GM18873 (cell line): Measurements from ENCODE around the gene PHPT1.
"Not testable (repeated sequence)": the region's sequence is repeated elsewhere in the genome, so short reads cannot be mapped to it uniquely, and the experiment has no call there.

Experiments used
- ATAC-seq: cut with Tn5 transposase; IDR thresholded peaks from one replicate; pipeline ENCODE4 v1.9.1; 2021; ENCODE audit warnings: mild to moderate bottlenecking, moderate library complexity, moderate number of reproducible peaks; ENCODE audit not compliant: unreplicated experiment, low FRiP score

PHPT1 gene

DNA sequence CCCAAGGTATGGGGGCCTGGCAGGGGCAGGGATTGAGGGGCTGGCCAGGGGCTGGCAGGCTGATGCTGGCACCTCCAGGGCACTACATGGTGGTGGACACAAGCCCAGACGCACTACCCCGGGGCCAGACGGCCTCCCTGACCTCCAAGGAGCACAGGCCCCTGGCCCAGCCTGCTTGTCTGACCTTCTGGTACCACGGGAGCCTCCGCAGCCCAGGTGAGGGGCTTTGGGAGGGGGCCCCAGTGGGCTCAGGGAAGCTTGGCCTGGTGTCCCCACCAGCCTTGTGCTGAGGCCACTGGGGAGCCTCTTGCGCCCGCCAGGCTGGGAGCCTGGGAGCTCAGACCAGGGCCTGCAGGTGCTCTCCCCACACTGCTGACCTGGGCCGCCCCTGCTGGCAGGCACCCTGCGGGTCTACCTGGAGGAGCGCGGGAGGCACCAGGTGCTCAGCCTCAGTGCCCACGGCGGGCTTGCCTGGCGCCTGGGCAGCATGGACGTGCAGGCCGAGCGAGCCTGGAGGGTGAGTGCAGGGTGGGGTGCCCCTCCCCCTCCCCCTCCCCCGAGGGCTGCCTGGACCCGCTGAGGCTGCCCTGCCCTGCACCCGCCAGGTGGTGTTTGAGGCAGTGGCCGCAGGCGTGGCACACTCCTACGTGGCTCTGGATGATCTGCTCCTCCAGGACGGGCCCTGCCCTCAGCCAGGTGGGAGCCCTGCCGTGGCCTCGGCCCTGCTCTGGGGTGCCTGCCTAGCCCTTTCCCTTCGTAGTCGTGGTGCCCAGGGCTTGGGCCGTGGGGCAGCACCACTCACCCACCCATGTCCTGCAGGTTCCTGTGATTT is 8.6 kb downstream of the PHPT1 start:
- ATAC-seq = no peak

GRCh38 chr9:136858452-136858843 is 9.2 kb downstream of the PHPT1 start:
- no peak for ATAC-seq

- no peak for ATAC-seq
Observed at GRCh38 chr9:136858844-136859757, 9.9 kb downstream of the PHPT1 start.

- ATAC-seq = no peak
Observed at GRCh38 chr9:136860529-136860928, 11.3 kb downstream of the PHPT1 start.

GRCh38 chr9:136860933-136861873 is 12.0 kb downstream of the PHPT1 start:
- ATAC-seq = no peak

DNA sequence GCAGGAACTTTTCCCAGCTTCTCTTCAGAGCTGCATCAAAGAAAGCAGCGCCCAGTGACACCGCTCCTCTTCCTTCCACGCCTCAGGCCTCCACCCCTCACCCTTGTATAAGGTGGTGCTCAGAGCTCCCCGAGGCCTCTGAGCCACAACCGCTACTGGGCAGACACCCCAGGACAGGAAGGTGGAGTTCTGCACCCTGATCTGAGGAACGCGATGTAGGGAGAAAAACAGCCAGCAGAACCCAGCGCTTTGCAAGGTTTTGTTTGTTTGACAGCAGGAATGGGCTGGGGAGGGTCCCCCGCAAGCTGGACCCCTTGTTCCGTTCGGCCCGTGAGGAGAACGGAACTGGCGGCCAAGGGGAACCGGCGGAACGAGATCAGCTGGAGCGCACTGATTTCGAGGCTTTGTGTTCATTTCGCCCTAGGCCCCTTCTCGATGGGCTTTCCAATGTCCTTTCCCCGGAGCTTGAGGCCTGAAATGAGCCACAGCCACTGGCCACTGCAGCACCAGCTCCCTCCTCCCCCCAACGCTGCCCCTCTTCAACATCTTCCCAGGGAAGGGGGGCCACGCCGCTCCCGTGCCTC is 12.8 kb downstream of the PHPT1 start:
- ATAC-seq = no peak

GRCh38 chr9:136862849-136863622 is 13.8 kb downstream of the PHPT1 start:
- ATAC-seq = no peak

DNA sequence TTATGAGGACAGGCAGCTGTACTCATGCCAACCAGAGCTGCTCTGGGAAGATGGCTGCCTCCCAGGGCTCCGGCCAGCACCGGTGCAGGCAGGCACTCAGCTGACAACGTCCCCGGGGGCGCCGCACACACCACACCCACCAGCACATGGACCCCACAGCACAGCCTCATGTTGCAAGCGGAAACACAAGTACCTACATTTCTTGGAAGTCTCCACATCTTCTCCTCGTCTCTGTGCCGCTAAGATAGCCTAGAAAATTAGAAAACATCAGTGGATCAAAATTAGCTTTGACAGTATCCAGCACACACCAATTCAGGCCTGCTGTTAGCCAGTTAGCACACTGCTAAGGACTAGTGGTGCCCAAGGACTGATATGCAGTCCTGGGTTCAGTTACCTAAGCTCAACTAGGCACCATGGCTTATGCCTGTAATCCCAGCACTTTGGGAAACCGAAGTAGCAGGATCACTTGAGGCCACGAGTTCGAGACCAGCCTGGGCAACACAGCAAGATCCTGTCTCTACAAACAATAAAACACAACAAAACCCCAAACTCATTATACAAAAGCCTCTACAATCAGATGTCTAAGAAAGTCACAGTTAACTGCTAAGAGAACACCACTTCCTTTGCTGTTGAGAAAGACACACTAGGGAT is 14.5 kb downstream of the PHPT1 start:
- no peak for ATAC-seq

GRCh38 chr9:136865041-136865767 is 16.0 kb downstream of the PHPT1 start:
- ATAC-seq = no peak

DNA sequence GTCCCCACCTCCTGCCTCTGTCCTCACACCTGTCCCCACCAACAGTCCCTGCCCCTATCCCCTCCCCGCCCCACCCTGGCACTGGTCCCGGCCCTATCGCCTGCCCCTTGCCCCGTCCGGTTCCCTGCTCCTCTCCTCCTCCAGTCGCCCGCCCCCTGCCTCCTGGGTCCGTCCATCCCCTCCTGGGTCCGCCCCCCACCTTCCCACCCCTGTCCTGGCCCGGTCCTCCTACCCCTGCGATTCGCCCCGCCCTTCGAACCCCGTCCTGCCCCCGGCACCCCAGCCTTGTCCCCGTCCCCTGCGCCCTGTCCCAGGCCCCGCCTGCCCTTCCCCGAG is 16.5 kb downstream of the PHPT1 start:
- ATAC-seq = no peak

- ATAC-seq = not testable (repeated sequence)
Observed at GRCh38 chr9:136866898-136867421, 17.8 kb downstream of the PHPT1 start.

DNA sequence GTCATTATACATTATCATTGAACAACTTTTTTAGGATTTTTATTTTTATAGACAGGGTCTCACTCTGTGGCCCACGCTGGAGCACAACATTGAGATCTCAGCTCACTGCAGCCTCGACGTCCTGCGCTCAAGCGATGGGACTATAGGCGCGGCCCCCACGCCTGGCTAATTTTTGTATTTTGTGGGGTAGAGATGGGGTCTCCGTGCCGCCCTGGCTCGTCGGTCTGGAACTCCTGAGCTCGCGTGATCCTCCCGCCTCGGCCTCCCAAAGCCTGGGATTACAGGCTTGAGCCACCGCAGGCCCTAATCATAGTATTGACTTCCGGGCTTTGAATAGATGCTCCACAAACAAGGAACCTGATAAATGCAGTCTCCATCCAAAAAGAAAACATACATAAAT is 18.3 kb downstream of the PHPT1 start:
- ATAC-seq = no peak

DNA sequence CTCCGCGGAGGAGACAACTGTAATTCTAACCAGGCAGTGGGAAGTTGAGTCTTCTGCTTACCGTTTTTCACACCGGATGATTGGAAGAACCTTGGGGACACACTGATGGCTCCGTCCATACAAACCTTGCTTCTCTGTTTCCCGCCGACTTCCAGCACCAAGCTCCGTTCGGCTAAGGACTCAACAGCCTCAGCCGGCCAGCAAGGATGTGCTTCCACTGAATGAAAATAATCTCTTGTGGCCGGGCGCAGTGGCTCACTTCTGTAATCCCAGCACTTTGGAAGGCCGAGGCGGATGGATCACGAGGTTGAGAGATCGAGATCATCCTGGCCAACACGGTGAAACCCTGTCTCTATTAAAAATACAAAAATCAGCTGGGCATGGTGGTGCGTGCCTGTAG is 18.7 kb downstream of the PHPT1 start:
- ATAC-seq = no peak

- ATAC-seq = no peak
Observed at GRCh38 chr9:136868644-136869043, 19.4 kb downstream of the PHPT1 start.

- ATAC-seq = not testable (repeated sequence)
Observed at GRCh38 chr9:136869611-136870010, 20.4 kb downstream of the PHPT1 start.

- ATAC-seq = no peak
Observed at GRCh38 chr9:136875155-136875554, 25.9 kb downstream of the PHPT1 start.

DNA sequence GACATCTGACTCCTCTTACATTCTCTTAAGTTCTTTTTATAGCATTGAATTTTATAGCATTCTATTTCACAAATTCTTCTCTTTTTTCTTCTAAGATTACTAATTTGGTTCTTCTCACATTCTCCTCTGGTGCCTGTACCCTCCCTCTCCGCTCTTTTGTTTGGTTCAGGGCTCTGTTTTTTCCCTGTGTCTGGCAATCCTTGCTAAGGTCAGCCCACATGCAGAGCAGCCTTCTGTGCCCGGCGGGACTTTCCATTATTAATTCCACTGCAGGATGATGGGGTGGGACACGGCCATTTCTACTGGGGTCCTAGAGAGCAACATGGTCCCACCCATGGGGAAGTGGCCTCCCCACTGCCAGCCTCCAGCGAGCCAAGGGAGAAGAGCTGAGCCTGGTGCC is 27.3 kb downstream of the PHPT1 start:
- no peak for ATAC-seq

DNA sequence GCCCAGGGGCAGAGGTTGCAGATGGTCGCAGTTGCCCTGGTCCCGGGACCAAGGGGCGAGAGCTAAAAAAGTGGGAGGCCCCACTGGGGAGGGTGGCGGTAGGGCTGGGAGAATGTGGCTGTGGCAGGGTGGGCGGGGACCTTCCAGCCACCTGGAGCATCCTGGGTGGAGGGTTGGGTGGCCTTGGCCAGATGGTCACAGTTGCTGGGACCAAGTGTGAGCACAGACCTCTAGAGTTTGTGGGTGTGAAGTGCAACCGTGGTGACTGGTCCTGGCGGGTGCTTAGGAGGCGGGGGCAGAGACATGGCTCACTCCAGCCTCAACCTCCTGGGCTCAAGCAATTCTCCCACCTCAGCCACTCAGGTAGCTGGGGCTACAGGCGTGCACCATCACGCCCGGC is 31.4 kb downstream of the PHPT1 start:
- ATAC-seq = no peak
